CD4-positive, alpha-beta T cell (primary cell): ENCODE results near the gene ORC2. TPM values are rescaled to one million over a fixed set of nuclear protein-coding genes. Genes with fewer than 3 reads are reported as not detected.
"Not testable (repeated sequence)": the region's sequence is repeated elsewhere in the genome, so short reads cannot be mapped to it uniquely, and the experiment has no call there.

Experiments used
- ATAC-seq: fragments of 200-7000 bp; cut with Tn5 transposase; one replicate; pipeline ENCODE4 v1.10.0; 2022; ENCODE audit warnings: mild to moderate bottlenecking; ENCODE audit not compliant: poor library complexity
- CTCF ChIA-PET: fragments of 350-600 bp; sonication (Branson Sonifier 250); formaldehyde crosslinking; loops from one replicate; lab custom pipeline; 2021; ENCODE audit warnings: antibody characterized with exemption, inconsistent platforms; lab: Charles Lee
- POLR2A ChIA-PET: fragments of 350-600 bp; sonication (Branson Sonifier 250); formaldehyde crosslinking; loops from one replicate; lab custom pipeline; 2021; ENCODE audit warnings: antibody characterized with exemption, inconsistent platforms; lab: Charles Lee
- DNase-seq, 14 experiments: peaks; one replicate each; pipeline ENCODE4 v3.0.0-alpha.2; 2013 to 2020; ENCODE audit warnings: mixed read lengths in 2 of 14
- H3K27ac ChIP-seq, 2 donors: one replicate each; pipeline versions ENCODE4 v1.5.1 to v1.7.0; 2013; ENCODE audit warnings: low read length in 2 of 2, low read depth in 1 of 2, mild to moderate bottlenecking in 1 of 2
- H3K27me3 ChIP-seq, 2 experiments: 1 replicate in 1 of 2; 2 replicates in 1 of 2; pipeline versions ENCODE4 v1.6.1 to v1.7.0; 2013; ENCODE audit warnings: low read length in 2 of 2, control low read depth in 1 of 2, mild to moderate bottlenecking in 1 of 2, moderate library complexity in 1 of 2; ENCODE audit not compliant: insufficient read depth in 2 of 2, control insufficient read depth in 1 of 2
- H3K36me3 ChIP-seq: one replicate; pipeline ENCODE4 v1.6.1; 2013; ENCODE audit warnings: low read length, control low read depth; ENCODE audit not compliant: insufficient read depth
- H3K4me1 ChIP-seq: one replicate; pipeline ENCODE4 v1.6.1; 2013; ENCODE audit warnings: low read length, control low read depth; ENCODE audit not compliant: insufficient read depth
- H3K4me3 ChIP-seq: one replicate; pipeline ENCODE4 v1.5.1; 2013; ENCODE audit warnings: mild to moderate bottlenecking, low read length, moderate library complexity
- H3K9me3 ChIP-seq, 2 experiments: 1 replicate in 1 of 2; 2 replicates in 1 of 2; pipeline versions ENCODE4 v1.6.1 to v1.7.0; 2013; ENCODE audit warnings: low read length in 2 of 2, mild to moderate bottlenecking in 2 of 2, control low read depth in 1 of 2, moderate library complexity in 1 of 2; ENCODE audit not compliant: control insufficient read depth in 1 of 2, insufficient read depth in 1 of 2
- H3K27ac Mint-ChIP-seq: one replicate; pipeline ENCODE4 v1.8.0; 2020; ENCODE audit warnings: mixed read lengths
- H3K27me3 Mint-ChIP-seq: one replicate; pipeline ENCODE4 v1.8.0; 2021; ENCODE audit warnings: mixed read lengths
- H3K36me3 Mint-ChIP-seq: one replicate; pipeline ENCODE4 v1.8.0; 2021; ENCODE audit warnings: low read depth, mixed read lengths
- H3K4me1 Mint-ChIP-seq: one replicate; pipeline ENCODE4 v1.8.0; 2021; ENCODE audit warnings: low read depth, mixed read lengths
- H3K4me3 Mint-ChIP-seq: one replicate; pipeline ENCODE4 v1.8.0; 2020; ENCODE audit warnings: mild to moderate bottlenecking, mixed read lengths
- H3K9me3 Mint-ChIP-seq: one replicate; pipeline ENCODE4 v1.8.0; 2020; ENCODE audit warnings: mixed read lengths
- intact Hi-C, 2 experiments: fragments of 100-400 bp; cut with DNase I in 1 of 2; cut with micrococcal nuclease in 1 of 2; formaldehyde crosslinking; loops; one replicate each; pipeline versions ENCODE4 v1.15.1 to v1.9.0; 2023 to 2025; cut with DNase I, micrococcal nuclease
- total RNA-seq, 174 experiments: library from RNA in 2 of 174; stranded (reverse) in 2 of 174; gene quantifications; one replicate each; pipeline ENCODE4 v1.2.3 and lab custom pipeline; 2021 to 2026
- TF ChIP-seq, protein P1 (sequence below): fragments of 200-600 bp; IDR thresholded peaks from one replicate; pipeline ENCODE4 v1.8.0; 2022; ENCODE audit warnings: antibody characterized with exemption, mild to moderate bottlenecking

Gene ORC2
- total RNA-seq, 2 experiments from 2014 or later, result 25.0 to 26.6 TPM

- H3K4me1 Mint-ChIP-seq, result peaks cover 42% of the 10 kb centered on the region
- CTCF ChIA-PET, result interaction anchor here (0.6 to 2.1 kb wide), 10 partner anchors 10 to 348 kb away, joined by 3 to 16 read pairs (median 6); partner anchors contain the start of genes CLK1 and ORC2
Measured at GRCh38 chr2:200888704-200889625, 74.5 kb downstream of the ORC2 start, which contains the start of the genes NIF3L1 and PPIL3. Gene NIF3L1, plus strand, starts transcription at chr2:200889371. Its CDS starts 2,573 bp downstream, at chr2:200891944. Gene PPIL3, minus strand, starts transcription at chr2:200889077. Its CDS starts 1,462 bp downstream, at chr2:200887615.

DNA sequence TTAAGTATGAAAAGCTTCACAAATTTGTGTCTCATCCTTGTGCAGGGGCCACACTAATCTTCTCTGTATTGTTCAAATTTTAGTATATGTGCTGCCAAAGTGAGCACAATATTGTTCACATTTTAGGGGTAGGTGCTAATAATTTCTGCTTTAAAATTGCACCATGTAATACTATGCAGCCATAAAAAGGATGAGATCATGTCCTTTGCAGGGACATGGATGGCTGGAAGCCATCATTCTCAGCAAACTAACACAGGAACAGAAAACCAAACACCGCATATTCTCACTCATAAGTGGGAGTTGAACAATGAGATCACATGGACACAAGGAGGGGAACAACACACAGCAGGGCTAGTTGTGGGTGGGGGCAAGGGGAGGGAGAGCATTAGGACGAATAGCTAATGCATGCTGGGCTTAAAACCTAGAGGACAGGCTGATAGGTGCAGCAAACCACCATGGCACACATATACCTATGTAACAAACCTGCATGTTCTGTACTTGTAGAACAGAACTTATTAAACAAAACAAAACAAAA is 81.7 kb downstream of the ORC2 start:
- H3K9me3 Mint-ChIP-seq, intact Hi-C loops, H3K4me1 Mint-ChIP-seq, ATAC-seq, H3K4me3 ChIP-seq, H3K27me3 Mint-ChIP-seq, DNase-seq, CTCF ChIA-PET, H3K4me3 Mint-ChIP-seq, H3K27me3 ChIP-seq, H3K27ac ChIP-seq, H3K4me1 ChIP-seq, H3K27ac Mint-ChIP-seq, H3K9me3 ChIP-seq: not testable (repeated sequence)
- POLR2A ChIA-PET, result interaction anchor here (2.4 kb wide), 1 partner anchor 18 kb away, joined by 15 read pairs; the partner anchor contains the start of gene CLK1
- peaks cover 78% of the 10 kb centered on the region for H3K36me3 ChIP-seq
- H3K36me3 Mint-ChIP-seq, result peaks cover 78% of the 10 kb centered on the region

More at GRCh38 chr2:200888704-200889625, 74.5 kb downstream of the ORC2 start, which contains the start of the genes NIF3L1 and PPIL3:
- ATAC-seq (peak; percentile 67), DNase-seq (peak; percentile 93 to 99 (median 95))
- Histone ChIP-seq H3K4me3 (peak within 1 kb of the TSS; percentile 64), H3K4me1 (peaks cover 36% of the 10 kb centered on the region), H3K9me3 (no peaks in the 10 kb centered on the region), H3K36me3 (peaks cover 19% of the 10 kb centered on the region), H3K27ac (peak within 1 kb of the TSS; percentile 92 to 94), H3K27me3 (no peaks in the 10 kb centered on the region)
- Mint-ChIP-seq H3K27me3 (no peaks in the 10 kb centered on the region), H3K4me3 (peak within 1 kb of the TSS; percentile 94), H3K36me3 (peaks cover 53% of the 10 kb centered on the region), H3K27ac (peak within 1 kb of the TSS; percentile 99), H3K9me3 (no peaks in the 10 kb centered on the region)
- intact Hi-C loops, result loop anchor here (1.0 to 5.0 kb wide), 9 partner anchors 12 to 1378 kb away; partner anchors contain the start of genes BZW1 (in 1 of the 2), CLK1 (in 1 of the 2) and SGO2 (in 1 of the 2)
- POLR2A ChIA-PET, result interaction anchor here (0.6 to 4.2 kb wide), 29 partner anchors 9 to 1746 kb away, joined by 3 to 267 read pairs (median 5); partner anchors contain the start of genes ALS2, BZW1, CASP10 and CASP8
- TF ChIP-seq, protein P1, sequence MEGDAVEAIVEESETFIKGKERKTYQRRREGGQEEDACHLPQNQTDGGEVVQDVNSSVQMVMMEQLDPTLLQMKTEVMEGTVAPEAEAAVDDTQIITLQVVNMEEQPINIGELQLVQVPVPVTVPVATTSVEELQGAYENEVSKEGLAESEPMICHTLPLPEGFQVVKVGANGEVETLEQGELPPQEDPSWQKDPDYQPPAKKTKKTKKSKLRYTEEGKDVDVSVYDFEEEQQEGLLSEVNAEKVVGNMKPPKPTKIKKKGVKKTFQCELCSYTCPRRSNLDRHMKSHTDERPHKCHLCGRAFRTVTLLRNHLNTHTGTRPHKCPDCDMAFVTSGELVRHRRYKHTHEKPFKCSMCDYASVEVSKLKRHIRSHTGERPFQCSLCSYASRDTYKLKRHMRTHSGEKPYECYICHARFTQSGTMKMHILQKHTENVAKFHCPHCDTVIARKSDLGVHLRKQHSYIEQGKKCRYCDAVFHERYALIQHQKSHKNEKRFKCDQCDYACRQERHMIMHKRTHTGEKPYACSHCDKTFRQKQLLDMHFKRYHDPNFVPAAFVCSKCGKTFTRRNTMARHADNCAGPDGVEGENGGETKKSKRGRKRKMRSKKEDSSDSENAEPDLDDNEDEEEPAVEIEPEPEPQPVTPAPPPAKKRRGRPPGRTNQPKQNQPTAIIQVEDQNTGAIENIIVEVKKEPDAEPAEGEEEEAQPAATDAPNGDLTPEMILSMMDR, result no peak

DNA sequence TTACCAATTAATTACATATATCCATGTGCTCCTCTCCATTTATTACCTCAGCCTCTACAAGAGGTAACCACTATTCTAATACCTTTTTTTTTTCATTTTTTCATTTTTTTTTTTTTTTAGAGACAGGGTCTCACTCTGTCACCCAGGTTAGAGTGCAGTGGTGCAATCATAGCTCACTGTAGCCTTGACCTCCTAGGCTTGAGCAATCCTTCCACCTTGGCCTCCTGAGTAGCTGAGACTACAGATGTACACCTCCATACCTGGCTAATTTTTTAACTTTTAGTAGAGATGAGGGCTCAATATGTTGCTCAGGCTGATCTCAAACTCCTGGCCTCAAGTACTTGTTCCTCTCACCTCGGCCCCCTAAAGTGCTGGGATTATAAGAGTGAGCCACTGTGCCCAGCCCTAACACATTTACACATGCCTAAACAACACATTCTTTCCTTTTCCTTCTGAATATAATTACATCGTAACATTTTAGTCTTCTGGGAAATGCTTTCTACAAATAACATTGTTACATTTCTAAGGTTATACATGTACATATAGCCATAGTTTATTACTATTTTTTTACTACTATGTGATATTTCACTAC is 85.1 kb downstream of the ORC2 start:
- TF ChIP-seq, protein P1, result no peak
- no peak overlapping the region for H3K4me3 ChIP-seq
- ChIA-PET POLR2A (interaction anchor here (0.9 to 1.0 kb wide), 2 partner anchors 14 to 191 kb away, joined by 3 to 5 read pairs; partner anchors contain the start of gene CLK1), CTCF (interaction anchor here (1.3 kb wide), 1 partner anchor 23 kb away, joined by 3 read pairs; no protein-coding TSS in a partner anchor)
- no peaks in the 10 kb centered on the region for H3K9me3 ChIP-seq
- peaks cover 92% of the 10 kb centered on the region for H3K36me3 Mint-ChIP-seq
- H3K27me3 Mint-ChIP-seq, result no peaks in the 10 kb centered on the region
- H3K4me1 ChIP-seq, result no peaks in the 10 kb centered on the region
- no peak overlapping the region for H3K27ac Mint-ChIP-seq
- no peak for ATAC-seq
- H3K27me3 ChIP-seq, result no peaks in the 10 kb centered on the region
- H3K36me3 ChIP-seq, result peaks cover 90% of the 10 kb centered on the region
- H3K9me3 Mint-ChIP-seq, result no peaks in the 10 kb centered on the region
- intact Hi-C loops, result no loop called here
- H3K4me3 Mint-ChIP-seq, result no peak overlapping the region
- peaks cover 7% of the 10 kb centered on the region for H3K4me1 Mint-ChIP-seq
- H3K27ac ChIP-seq, result no peak overlapping the region
- no peak for DNase-seq
